Parathyroid adenoma (tissue), 2 donors: Measurements from ENCODE around the gene CNGB1.

Experiments
- H2AFZ ChIP-seq: fragments of 300-600 bp; sonication (generic); one replicate; pipeline ENCODE4 v1.7.0; 2017; ENCODE audit warnings: antibody characterized with exemption, mild to moderate bottlenecking
- H3K27ac ChIP-seq: fragments of 300-600 bp; sonication (generic); one replicate; pipeline ENCODE4 v1.7.0; 2017
- H3K27me3 ChIP-seq: fragments of 300-600 bp; sonication (generic); one replicate; pipeline ENCODE4 v1.7.0; 2017; ENCODE audit warnings: low read length; ENCODE audit not compliant: control insufficient read depth, insufficient read depth
- H3K36me3 ChIP-seq: fragments of 300-600 bp; sonication (generic); one replicate; pipeline ENCODE4 v1.7.0; 2017; ENCODE audit warnings: low read length; ENCODE audit not compliant: control insufficient read depth, insufficient read depth
- H3K4me1 ChIP-seq: fragments of 300-600 bp; sonication (generic); one replicate; pipeline ENCODE4 v1.7.0; 2017; ENCODE audit warnings: control low read depth
- H3K4me2 ChIP-seq: fragments of 300-600 bp; sonication (generic); one replicate; pipeline ENCODE4 v1.7.0; 2017; ENCODE audit warnings: low read length
- H3K4me3 ChIP-seq: fragments of 300-600 bp; sonication (generic); one replicate; pipeline ENCODE4 v1.7.0; 2017; ENCODE audit warnings: low read depth, low read length
- H3K79me2 ChIP-seq: fragments of 300-600 bp; sonication (generic); one replicate; pipeline ENCODE4 v1.7.0; 2017; ENCODE audit warnings: control low read depth
- H3K9ac ChIP-seq: fragments of 300-600 bp; sonication (generic); one replicate; pipeline ENCODE4 v1.7.0; 2017; ENCODE audit warnings: mild to moderate bottlenecking
- H3K9me3 ChIP-seq: fragments of 300-600 bp; sonication (generic); one replicate; pipeline ENCODE4 v1.7.0; 2017; ENCODE audit warnings: low read length; ENCODE audit not compliant: control insufficient read depth
- TF ChIP-seq, protein P1 (sequence below): fragments of 300-600 bp; sonication (generic); IDR thresholded peaks from one replicate; pipeline ENCODE4 v1.7.0; 2017; ENCODE audit warnings: antibody characterized with exemption, mild to moderate bottlenecking
- donor health status: primary hyperparathyroidism.

Gene CNGB1

DNA sequence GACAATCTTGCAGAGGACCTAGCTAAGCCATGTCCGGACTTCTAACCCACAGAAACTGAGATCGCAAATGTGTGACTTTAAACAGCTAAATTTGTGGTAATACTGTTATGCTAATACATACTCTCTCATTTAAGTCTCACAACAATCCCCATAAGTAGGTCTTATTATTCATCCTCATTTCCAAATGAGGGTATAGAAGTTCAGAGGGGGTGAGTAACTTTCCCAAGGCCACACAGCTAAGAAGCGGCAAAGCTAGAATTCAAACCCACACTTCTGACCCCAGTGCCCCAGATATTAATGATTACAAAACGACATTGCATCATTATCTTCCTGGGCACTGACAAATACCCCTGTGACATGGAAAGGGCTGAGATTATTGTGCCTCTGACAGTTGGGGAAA is 81.4 kb downstream of the CNGB1 start:
- Histone ChIP-seq H3K4me3 (no peak overlapping the region), H3K79me2 (no peaks in the 10 kb centered on the region), H2AFZ (no peak overlapping the region), H3K36me3 (no peaks in the 10 kb centered on the region), H3K4me1 (no peaks in the 10 kb centered on the region), H3K9me3 (no peaks in the 10 kb centered on the region), H3K9ac (no peak overlapping the region), H3K27me3 (no peaks in the 10 kb centered on the region), H3K4me2 (no peak overlapping the region), H3K27ac (no peak overlapping the region)
- TF ChIP-seq, protein P1, sequence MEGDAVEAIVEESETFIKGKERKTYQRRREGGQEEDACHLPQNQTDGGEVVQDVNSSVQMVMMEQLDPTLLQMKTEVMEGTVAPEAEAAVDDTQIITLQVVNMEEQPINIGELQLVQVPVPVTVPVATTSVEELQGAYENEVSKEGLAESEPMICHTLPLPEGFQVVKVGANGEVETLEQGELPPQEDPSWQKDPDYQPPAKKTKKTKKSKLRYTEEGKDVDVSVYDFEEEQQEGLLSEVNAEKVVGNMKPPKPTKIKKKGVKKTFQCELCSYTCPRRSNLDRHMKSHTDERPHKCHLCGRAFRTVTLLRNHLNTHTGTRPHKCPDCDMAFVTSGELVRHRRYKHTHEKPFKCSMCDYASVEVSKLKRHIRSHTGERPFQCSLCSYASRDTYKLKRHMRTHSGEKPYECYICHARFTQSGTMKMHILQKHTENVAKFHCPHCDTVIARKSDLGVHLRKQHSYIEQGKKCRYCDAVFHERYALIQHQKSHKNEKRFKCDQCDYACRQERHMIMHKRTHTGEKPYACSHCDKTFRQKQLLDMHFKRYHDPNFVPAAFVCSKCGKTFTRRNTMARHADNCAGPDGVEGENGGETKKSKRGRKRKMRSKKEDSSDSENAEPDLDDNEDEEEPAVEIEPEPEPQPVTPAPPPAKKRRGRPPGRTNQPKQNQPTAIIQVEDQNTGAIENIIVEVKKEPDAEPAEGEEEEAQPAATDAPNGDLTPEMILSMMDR: no peak

DNA sequence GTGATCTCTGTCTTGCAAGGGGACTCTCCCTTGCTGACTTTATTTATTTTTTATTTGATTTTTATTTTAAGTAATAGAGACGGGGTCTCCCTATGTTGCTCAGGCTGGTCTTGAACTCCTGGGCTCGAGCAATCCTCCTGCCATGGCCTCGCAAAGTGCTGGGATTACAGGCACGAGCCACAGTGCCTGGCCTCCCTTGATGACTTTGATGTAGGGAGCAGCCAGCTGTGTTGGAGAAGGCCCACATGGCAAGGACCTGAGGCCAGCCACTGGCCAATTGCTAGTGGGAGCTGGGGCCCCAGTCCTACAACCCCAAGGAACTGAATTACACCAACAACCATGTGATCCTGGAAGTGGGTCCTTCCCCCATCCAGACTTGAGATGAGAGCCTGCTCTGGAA is 81.8 kb downstream of the CNGB1 start:
- Histone ChIP-seq H3K27me3 (no peaks in the 10 kb centered on the region), H3K79me2 (no peaks in the 10 kb centered on the region), H3K9me3 (no peaks in the 10 kb centered on the region), H3K4me1 (no peaks in the 10 kb centered on the region), H2AFZ (no peak overlapping the region), H3K4me3 (no peak overlapping the region), H3K36me3 (no peaks in the 10 kb centered on the region), H3K9ac (no peak overlapping the region), H3K27ac (no peak overlapping the region), H3K4me2 (no peak overlapping the region)
- TF ChIP-seq, protein P1: no peak

DNA sequence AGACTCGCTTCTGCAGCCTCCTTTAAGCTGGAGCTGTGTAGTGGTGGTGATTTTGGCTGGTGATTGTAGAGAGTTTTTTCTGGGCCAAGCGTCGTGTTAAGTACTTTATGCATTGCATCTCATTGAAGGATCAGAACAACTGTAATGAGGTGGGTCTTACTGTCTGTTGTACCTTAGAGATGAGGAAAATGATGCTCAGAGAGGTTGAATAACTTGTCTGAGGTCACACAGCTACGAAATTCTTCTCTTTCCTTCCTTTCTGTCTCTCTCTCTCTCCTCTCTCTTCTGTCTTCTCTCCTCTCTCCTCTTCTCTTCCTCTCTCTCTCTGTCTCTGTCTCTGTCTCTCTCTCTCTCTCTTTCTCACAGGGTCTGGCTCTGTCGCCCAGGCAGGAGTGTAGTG is 82.8 kb downstream of the CNGB1 start:
- TF ChIP-seq, protein P1: no peak
- H3K9me3 ChIP-seq: no peaks in the 10 kb centered on the region
- H3K4me3 ChIP-seq: no peak overlapping the region

DNA sequence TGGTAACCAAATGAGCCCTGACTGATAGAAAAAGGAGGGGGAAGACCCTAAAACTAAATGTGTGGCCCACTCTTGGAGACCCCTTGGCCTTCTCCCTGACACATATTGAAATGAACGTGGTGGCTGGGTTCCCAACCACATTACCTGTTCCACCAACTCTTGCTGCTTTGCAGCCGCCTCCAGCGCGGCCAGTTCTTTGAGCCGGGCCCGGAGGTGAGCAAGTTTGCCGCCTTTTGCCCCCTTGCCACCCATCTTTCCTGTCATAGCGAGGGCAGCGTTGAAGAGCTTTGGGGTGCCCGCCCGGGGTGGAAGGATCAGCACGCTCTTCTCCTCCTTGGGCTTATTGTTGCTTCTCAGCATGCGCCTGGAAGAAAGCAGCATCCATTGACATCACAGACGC is 83.2 kb downstream of the CNGB1 start:
- H3K4me1 ChIP-seq: no peaks in the 10 kb centered on the region
- no peaks in the 10 kb centered on the region for H3K36me3 ChIP-seq
- H3K9ac ChIP-seq: no peak overlapping the region
- TF ChIP-seq, protein P1: no peak
- H3K27ac ChIP-seq: no peak overlapping the region
- H3K79me2 ChIP-seq: no peaks in the 10 kb centered on the region
- H3K4me2 ChIP-seq: no peak overlapping the region
- no peaks in the 10 kb centered on the region for H3K27me3 ChIP-seq
- H2AFZ ChIP-seq: no peak overlapping the region
- H3K9me3 ChIP-seq: no peaks in the 10 kb centered on the region
- no peak overlapping the region for H3K4me3 ChIP-seq

More for the DNA sequence above, 82.8 kb downstream of the CNGB1 start:
- no peaks in the 10 kb centered on the region for H3K79me2 ChIP-seq
- H3K4me2 ChIP-seq: no peak overlapping the region
- no peaks in the 10 kb centered on the region for H3K27me3 ChIP-seq
- no peaks in the 10 kb centered on the region for H3K4me1 ChIP-seq
- H3K27ac ChIP-seq: no peak overlapping the region
- H2AFZ ChIP-seq: no peak overlapping the region
- H3K9ac ChIP-seq: no peak overlapping the region
- no peaks in the 10 kb centered on the region for H3K36me3 ChIP-seq

DNA sequence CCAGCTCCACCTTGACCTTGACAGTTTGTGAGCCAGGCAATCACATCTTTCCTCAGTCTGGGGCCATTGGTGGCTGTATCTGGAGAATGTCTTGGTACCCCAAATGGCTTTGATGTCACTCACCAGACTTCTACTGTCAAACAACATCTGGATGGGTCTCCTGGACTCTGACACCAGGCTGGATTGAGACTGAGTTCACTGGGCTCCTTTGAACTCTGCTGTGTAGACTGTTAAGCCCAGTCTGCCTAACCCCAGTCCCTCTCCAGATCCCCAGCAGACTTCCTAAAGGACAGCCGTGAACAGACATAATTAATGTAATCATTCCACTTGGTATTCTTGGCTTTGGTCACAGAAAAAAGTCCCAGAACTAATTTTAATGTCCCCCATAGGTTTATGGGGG is 84.5 kb downstream of the CNGB1 start:
- Histone ChIP-seq H3K79me2 (no peaks in the 10 kb centered on the region), H3K27ac (no peak overlapping the region), H2AFZ (no peak overlapping the region), H3K4me1 (no peaks in the 10 kb centered on the region), H3K4me3 (no peak overlapping the region), H3K4me2 (no peak overlapping the region), H3K9ac (no peak overlapping the region), H3K36me3 (no peaks in the 10 kb centered on the region), H3K9me3 (no peaks in the 10 kb centered on the region), H3K27me3 (no peaks in the 10 kb centered on the region)
- TF ChIP-seq, protein P1: no peak
